HEK293T (cell line): ENCODE measurements around the gene KIAA1328.
A peak's percentile ranks its signal among the peaks of the same experiment; 100 is the strongest.

Experiments used
- CTCF ChIA-PET: fragments of 350-600 bp; formaldehyde crosslinking; extraction: SDS; loops from one replicate; lab custom pipeline; 2021; ENCODE audit warnings: antibody characterized with exemption, inconsistent platforms; lab: Yijun Ruan, JAX
- POLR2A ChIA-PET: fragments of 350-600 bp; formaldehyde crosslinking; extraction: SDS; loops from one replicate; lab custom pipeline; 2020; ENCODE audit warnings: antibody characterized with exemption, inconsistent platforms; lab: Yijun Ruan, JAX
- DNase-seq: peaks from one replicate; pipeline ENCODE4 v3.0.0; 2012; ENCODE audit warnings: mixed read lengths; ENCODE audit errors: extremely low spot score
- ARNT ChIP-seq: fragments of 450-650 bp; IDR thresholded peaks from 2 replicates; pipeline ENCODE4 v1.6.1; 2017; ENCODE audit warnings: mild to moderate bottlenecking
- BHLHE40 ChIP-seq: fragments of 450-650 bp; IDR thresholded peaks from 2 replicates; pipeline ENCODE4 v1.6.1; 2016; ENCODE audit warnings: mild to moderate bottlenecking, moderate library complexity, borderline replicate concordance
- CTBP1 ChIP-seq: fragments of 450-650 bp; IDR thresholded peaks from 2 replicates; pipeline ENCODE4 v1.6.1; 2016; ENCODE audit warnings: borderline replicate concordance
- ELF4 ChIP-seq: fragments of 450-650 bp; IDR thresholded peaks from 2 replicates; pipeline ENCODE4 v1.6.1; 2017; ENCODE audit warnings: antibody characterized with exemption
- FOXA1 ChIP-seq: fragments of 450-650 bp; IDR thresholded peaks from 2 replicates; pipeline ENCODE4 v1.6.1; 2016; ENCODE audit warnings: mild to moderate bottlenecking
- FOXK2 ChIP-seq: fragments of 450-650 bp; IDR thresholded peaks from 2 replicates; pipeline ENCODE4 v1.6.1; 2016; ENCODE audit warnings: mild to moderate bottlenecking
- FOXM1 ChIP-seq: fragments of 450-650 bp; IDR thresholded peaks from 2 replicates; pipeline ENCODE4 v1.6.1; 2017; ENCODE audit warnings: mild to moderate bottlenecking, borderline replicate concordance
- HDGF ChIP-seq: fragments of 450-650 bp; IDR thresholded peaks from 2 replicates; pipeline ENCODE4 v1.6.1; 2017; ENCODE audit warnings: antibody characterized with exemption, borderline replicate concordance
- L3MBTL2 ChIP-seq: fragments of 450-650 bp; conservative IDR thresholded peaks from 2 replicates; pipeline ENCODE4 v1.6.1; 2016; ENCODE audit warnings: mild to moderate bottlenecking
- LEF1 ChIP-seq: fragments of 450-650 bp; IDR thresholded peaks from 2 replicates; pipeline ENCODE4 v1.6.1; 2017; ENCODE audit warnings: mild to moderate bottlenecking, borderline replicate concordance
- NFRKB ChIP-seq: fragments of 450-650 bp; IDR thresholded peaks from 2 replicates; pipeline ENCODE4 v1.6.1; 2016; ENCODE audit warnings: mild to moderate bottlenecking, moderate library complexity
- SP1 ChIP-seq: fragments of 450-650 bp; IDR thresholded peaks from 2 replicates; pipeline ENCODE4 v1.6.1; 2017
- SUZ12 ChIP-seq: fragments of 450-650 bp; IDR thresholded peaks from 2 replicates; pipeline ENCODE4 v1.6.1; 2016; ENCODE audit warnings: mild to moderate bottlenecking
- TARDBP ChIP-seq: fragments of 450-650 bp; IDR thresholded peaks from 2 replicates; pipeline ENCODE4 v1.6.1; 2016
- ZNF384 ChIP-seq: fragments of 450-650 bp; IDR thresholded peaks from 2 replicates; pipeline ENCODE4 v1.6.1; 2016
- TF ChIP-seq, protein P1 (sequence below): fragments of 450-650 bp; IDR thresholded peaks from 2 replicates; pipeline ENCODE4 v1.6.1; 2016

Gene KIAA1328

DNA sequence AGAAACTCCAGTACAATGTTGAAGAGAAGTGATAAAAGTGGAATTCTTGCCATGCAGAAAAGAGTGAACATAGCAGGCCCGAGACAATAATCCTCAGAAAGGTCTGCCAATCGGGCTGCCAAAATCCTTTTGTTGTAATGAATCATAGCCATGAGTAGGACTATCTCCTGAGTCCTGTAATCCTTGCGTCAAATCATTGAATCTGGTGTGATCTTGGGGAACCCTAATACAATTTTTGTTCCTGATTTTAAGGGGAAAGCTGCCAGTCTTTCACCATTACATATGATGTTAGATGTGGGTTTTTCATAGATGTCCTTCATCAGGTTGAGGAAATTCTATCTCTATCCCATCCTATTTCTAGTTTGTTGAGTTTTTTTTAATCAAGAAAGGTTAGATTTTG is 2.4 kb upstream of the KIAA1328 start:
- ChIA-PET POLR2A (no interaction called here), CTCF (no interaction called here)
- no peak for DNase-seq
- TF ChIP-seq ZNF384 (no peak), FOXA1 (no peak), SUZ12 (no peak)

DNA sequence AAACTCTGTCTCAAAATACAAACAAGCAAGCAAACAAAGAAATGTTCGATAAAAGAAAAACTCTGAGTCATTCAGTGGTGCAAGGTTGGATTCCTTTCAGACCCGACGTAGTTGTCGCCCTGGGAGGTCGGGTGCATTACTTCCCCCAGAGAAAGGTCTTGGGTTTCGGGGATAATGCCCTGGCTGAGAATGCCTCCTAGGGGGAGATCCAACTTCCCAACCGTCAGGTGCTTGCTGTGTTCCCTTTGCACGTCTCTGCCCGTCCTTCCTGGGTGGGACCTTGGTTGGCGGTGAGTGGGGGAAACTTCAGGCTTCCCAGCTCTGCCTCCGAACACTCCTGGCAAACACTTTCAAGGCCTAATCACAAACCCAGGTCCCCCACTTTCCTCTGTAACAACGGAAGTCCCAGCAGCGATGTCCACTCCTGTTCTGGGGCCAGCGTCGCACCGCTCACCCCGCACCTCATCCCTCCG is 734 bp upstream of the KIAA1328 start:
- CTCF ChIA-PET, result interaction anchor here (0.6 to 2.2 kb wide), 12 partner anchors 9 to 1013 kb away, joined by 3 to 10 read pairs (median 4); no protein-coding TSS in a partner anchor

DNA sequence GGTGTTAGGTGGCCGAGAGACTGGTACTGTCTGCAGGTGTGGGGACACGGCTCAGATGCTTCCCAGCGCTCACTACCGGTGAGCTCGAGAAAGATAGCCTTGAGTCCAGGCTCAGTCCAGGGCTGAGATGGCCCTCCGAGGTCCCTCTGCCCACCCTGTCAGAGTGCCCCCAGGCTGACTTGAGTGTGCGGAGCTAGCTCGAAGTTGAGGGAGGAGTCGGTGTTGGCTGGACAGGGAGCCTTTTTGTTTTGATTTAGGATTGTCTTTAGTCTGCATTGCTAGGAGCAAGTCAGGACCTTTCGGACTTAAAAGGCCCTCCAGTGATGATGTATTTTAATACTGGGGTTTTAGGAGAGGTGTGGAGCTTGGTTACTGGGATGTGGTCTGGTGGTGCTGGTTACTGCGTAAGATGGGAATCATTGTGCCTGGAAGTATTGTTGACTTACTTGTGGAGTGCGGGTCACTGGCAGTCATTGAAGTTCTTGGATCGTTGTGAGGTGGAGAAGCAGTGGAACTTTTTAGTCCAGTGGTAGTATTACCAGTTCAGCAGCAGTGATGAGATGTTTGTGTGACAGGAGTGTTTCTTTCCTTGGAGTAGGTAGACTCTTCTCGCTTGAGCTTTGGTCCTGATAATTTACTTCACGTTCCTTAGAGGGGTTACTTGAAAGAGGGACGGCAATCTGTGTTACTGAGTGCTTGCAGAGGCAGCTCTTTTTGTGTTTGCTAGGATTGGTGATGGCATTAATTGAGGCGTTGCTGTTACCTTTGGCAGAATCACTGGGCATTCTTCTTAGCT is 633 bp downstream of the KIAA1328 start:
- peak; percentile 46 for DNase-seq
- TF ChIP-seq LEF1 (no peak), L3MBTL2 (peak; percentile 50)
- CTCF ChIA-PET, result interaction anchor here (0.6 to 2.2 kb wide), 19 partner anchors 10 to 734 kb away, joined by 3 to 10 read pairs (median 4); no protein-coding TSS in a partner anchor
- POLR2A ChIA-PET, result interaction anchor here (0.6 to 2.0 kb wide), 22 partner anchors 10 to 471 kb away, joined by 3 to 8 read pairs (median 4); no protein-coding TSS in a partner anchor

More for the DNA sequence above, 734 bp upstream of the KIAA1328 start:
- TF ChIP-seq ELF4 (no peak), HDGF (no peak), L3MBTL2 (no peak), NFRKB (no peak), SUZ12 (no peak), ZNF384 (no peak), SP1 (no peak)
- POLR2A ChIA-PET, result interaction anchor here (0.7 to 2.0 kb wide), 7 partner anchors 11 to 425 kb away, joined by 3 to 8 read pairs (median 5); no protein-coding TSS in a partner anchor
- DNase-seq, result peak; percentile 59

DNA sequence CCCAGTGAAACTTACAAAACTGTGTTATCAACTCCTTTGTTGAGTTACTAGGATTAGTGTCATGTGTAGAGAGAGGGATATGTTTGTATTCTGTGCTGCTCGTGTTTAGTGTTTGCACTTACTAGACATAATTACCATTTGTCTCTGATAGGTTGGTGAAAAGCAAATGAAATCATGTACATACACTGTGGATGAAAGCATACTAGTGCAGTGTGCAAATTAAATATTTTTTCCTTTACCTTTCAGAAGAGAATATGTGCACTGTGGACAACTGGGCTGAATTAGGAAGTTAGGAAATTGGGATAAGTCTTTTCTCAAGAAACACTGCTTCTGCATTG is 1.2 kb downstream of the KIAA1328 start:
- no peak for DNase-seq
- POLR2A ChIA-PET, result interaction anchor here (1.0 to 1.6 kb wide), 4 partner anchors 13 to 69 kb away, joined by 4 to 6 read pairs (median 4); no protein-coding TSS in a partner anchor
- TF ChIP-seq NFRKB, result no peak
- no peak for TF ChIP-seq L3MBTL2
- no peak for TF ChIP-seq SUZ12
- no peak for TF ChIP-seq SP1
- no peak for TF ChIP-seq ELF4
- TF ChIP-seq LEF1, result no peak
- CTCF ChIA-PET, result interaction anchor here (0.6 to 2.2 kb wide), 7 partner anchors 10 to 142 kb away, joined by 3 to 10 read pairs (median 6); no protein-coding TSS in a partner anchor

DNA sequence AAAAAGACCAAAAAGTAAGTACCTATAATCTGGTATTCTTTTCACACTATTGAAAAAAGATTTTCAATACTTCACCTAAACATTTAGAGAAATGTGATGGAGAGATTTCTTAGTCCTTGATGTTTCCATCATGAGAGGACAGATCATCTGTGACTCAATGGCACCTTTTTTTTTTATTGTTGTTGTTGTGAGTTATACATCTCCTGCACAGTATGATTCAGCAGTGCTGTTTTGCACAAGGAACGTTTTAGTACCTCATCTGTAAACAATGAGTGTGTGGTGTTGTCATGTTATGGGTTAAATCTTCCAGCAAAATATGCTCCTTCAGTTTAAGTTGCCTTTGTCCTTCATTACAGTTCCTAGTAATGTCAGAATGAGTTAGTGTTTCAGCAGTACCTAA is 2.2 kb downstream of the KIAA1328 start:
- DNase-seq, result no peak
- CTCF ChIA-PET, result no interaction called here
- TF ChIP-seq LEF1 (no peak), ELF4 (no peak), NFRKB (no peak), FOXM1 (no peak), BHLHE40 (no peak), CTBP1 (no peak), SP1 (no peak), HDGF (no peak), FOXK2 (no peak), L3MBTL2 (no peak), ARNT (no peak)
- TF ChIP-seq, protein P1, sequence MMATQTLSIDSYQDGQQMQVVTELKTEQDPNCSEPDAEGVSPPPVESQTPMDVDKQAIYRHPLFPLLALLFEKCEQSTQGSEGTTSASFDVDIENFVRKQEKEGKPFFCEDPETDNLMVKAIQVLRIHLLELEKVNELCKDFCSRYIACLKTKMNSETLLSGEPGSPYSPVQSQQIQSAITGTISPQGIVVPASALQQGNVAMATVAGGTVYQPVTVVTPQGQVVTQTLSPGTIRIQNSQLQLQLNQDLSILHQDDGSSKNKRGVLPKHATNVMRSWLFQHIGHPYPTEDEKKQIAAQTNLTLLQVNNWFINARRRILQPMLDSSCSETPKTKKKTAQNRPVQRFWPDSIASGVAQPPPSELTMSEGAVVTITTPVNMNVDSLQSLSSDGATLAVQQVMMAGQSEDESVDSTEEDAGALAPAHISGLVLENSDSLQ, result no peak
- POLR2A ChIA-PET, result no interaction called here

DNA sequence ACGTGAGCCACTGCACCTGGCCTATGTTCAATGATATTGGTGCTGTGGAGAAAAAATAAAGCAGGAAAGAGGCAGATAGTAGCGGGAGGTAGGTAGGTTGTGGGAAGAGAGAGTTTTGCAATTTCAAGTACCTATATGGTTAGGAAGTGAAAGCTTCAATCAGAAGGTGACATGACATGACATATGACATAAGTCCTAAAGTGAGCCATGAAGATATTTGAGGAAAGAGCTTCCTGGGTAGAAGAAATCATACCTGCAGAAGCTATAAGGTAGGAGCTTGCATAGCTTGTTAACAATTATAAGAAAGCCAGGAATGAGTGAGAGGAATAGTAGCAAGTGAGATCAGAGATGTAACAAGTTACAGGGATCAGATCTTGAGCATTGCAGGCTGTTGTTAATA is 4.2 kb downstream of the KIAA1328 start:
- CTCF ChIA-PET, result no interaction called here
- POLR2A ChIA-PET, result no interaction called here
- no peak for DNase-seq
- TF ChIP-seq CTBP1, result no peak
- TF ChIP-seq ELF4, result no peak
- no peak for TF ChIP-seq FOXK2
- TF ChIP-seq, protein P1, result no peak
- no peak for TF ChIP-seq TARDBP
- TF ChIP-seq HDGF, result no peak
- no peak for TF ChIP-seq LEF1
- TF ChIP-seq FOXM1, result no peak
- TF ChIP-seq L3MBTL2, result no peak
- no peak for TF ChIP-seq FOXA1
- no peak for TF ChIP-seq SUZ12
- TF ChIP-seq NFRKB, result no peak
- no peak for TF ChIP-seq BHLHE40
- no peak for TF ChIP-seq ZNF384
- TF ChIP-seq ARNT, result no peak
- TF ChIP-seq SP1, result no peak

DNA sequence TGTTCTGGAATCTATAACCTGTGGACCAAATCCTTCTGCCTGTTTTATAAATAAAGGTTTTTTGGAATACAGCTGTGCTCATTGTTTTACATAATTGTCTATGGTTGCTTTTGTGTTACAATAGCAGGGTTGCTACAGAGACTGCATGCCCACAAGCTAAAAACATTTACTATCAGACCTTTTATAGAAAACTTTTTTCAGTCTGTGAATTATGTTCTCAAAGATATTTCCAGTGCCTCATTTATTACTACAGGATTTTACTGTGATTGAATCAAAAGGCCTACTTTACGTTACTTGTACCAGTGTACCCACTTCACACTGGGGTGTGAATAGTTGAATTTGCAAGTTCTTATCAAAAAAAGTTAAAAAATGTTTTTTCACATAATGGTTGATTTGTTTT is 7.0 kb downstream of the KIAA1328 start:
- no peak for TF ChIP-seq HDGF
- TF ChIP-seq SP1, result no peak
- TF ChIP-seq ELF4, result no peak
- no peak for TF ChIP-seq SUZ12
- ChIA-PET POLR2A (no interaction called here), CTCF (no interaction called here)
- DNase-seq, result no peak
